AG04450 (cell line): ENCODE results near the gene UBE2C. TPM values are rescaled to one million over a fixed set of nuclear protein-coding genes. Genes with fewer than 3 reads are reported as not detected.

Experiments used
- CTCF ChIA-PET: fragments of 300-600, 350-600 bp; formaldehyde crosslinking; extraction: SDS; loops from one replicate; lab custom pipeline; 2022; ENCODE audit warnings: antibody characterized with exemption, inconsistent platforms; lab: Charles Lee
- POLR2A ChIA-PET: fragments of 350-600 bp; formaldehyde crosslinking; extraction: SDS; loops from one replicate; lab custom pipeline; 2021; ENCODE audit warnings: antibody characterized with exemption, inconsistent platforms; lab: Yijun Ruan, JAX
- DNase-seq: peaks from one replicate; pipeline ENCODE4 v3.0.0-alpha.2; 2011; ENCODE audit warnings: low read depth, low spot score
- H3K27ac ChIP-seq: one replicate; pipeline ENCODE4 v1.5.1; 2012; ENCODE audit warnings: low read depth, low read length, control low read depth
- H3K27me3 ChIP-seq: one replicate; pipeline ENCODE4 v1.6.0; 2012; ENCODE audit warnings: low read length; ENCODE audit not compliant: control insufficient read depth, insufficient read depth
- H3K4me3 ChIP-seq: 2 replicates; pipeline ENCODE4 v1.5.1; 2011; ENCODE audit warnings: mild to moderate bottlenecking, low read depth, low read length, control low read depth
- H3K9me3 ChIP-seq: 2 replicates; pipeline ENCODE4 v1.5.1; 2012; ENCODE audit warnings: low read length; ENCODE audit not compliant: control insufficient read depth, insufficient read depth
- CTCF ChIP-seq: IDR thresholded peaks from 2 replicates; pipeline ENCODE4 v1.5.1; 2011; ENCODE audit warnings: low read depth, low read length, control low read depth, inconsistent platforms
- polyA plus RNA-seq: library from polyadenylated mRNA; depleted of rRNA; stranded (reverse); fragments of >200 nt; gene quantifications from 2 replicates; pipeline ENCODE4 v1.2.3, GENCODE V29; 2011

UBE2C gene
- polyA plus RNA-seq, 1 experiment, result 27.8 TPM

- Histone ChIP-seq H3K9me3 (no peaks in the 10 kb centered on the region), H3K4me3 (no peak overlapping the region), H3K27ac (no peak overlapping the region), H3K27me3 (no peaks in the 10 kb centered on the region)
- no peak for TF ChIP-seq CTCF
- CTCF ChIA-PET, result no interaction called here
- no peak for DNase-seq
- POLR2A ChIA-PET, result no interaction called here
Observed at GRCh38 chr20:45843506-45843905, 31.1 kb downstream of the UBE2C start.

GRCh38 chr20:45845452-45845851, 33.0 kb downstream of the UBE2C start:
- Histone ChIP-seq H3K4me3 (no peak overlapping the region), H3K27me3 (no peaks in the 10 kb centered on the region), H3K27ac (no peak overlapping the region), H3K9me3 (no peaks in the 10 kb centered on the region)
- no peak for TF ChIP-seq CTCF
- no peak for DNase-seq
- POLR2A ChIA-PET, result no interaction called here
- CTCF ChIA-PET, result no interaction called here

GRCh38 chr20:45848421-45848820, 36.0 kb downstream of the UBE2C start:
- ChIA-PET POLR2A (no interaction called here), CTCF (interaction anchor here (1.1 kb wide), 1 partner anchor 49 kb away, joined by 3 read pairs; no protein-coding TSS in a partner anchor)
- Histone ChIP-seq H3K4me3 (no peak overlapping the region), H3K9me3 (no peaks in the 10 kb centered on the region), H3K27me3 (no peaks in the 10 kb centered on the region), H3K27ac (no peak overlapping the region)
- TF ChIP-seq CTCF, result no peak
- DNase-seq, result no peak

GRCh38 chr20:45848969-45849582, 36.6 kb downstream of the UBE2C start:
- CTCF ChIA-PET, result interaction anchor here (1.1 kb wide), 1 partner anchor 50 kb away, joined by 3 read pairs; no protein-coding TSS in a partner anchor
- no peak for TF ChIP-seq CTCF

GRCh38 chr20:45850238-45850637, 37.8 kb downstream of the UBE2C start:
- no peak overlapping the region for H3K4me3 ChIP-seq
- POLR2A ChIA-PET, result no interaction called here
- no peak for TF ChIP-seq CTCF
- CTCF ChIA-PET, result interaction anchor here (0.6 kb wide), 1 partner anchor 60 kb away, joined by 5 read pairs; no protein-coding TSS in a partner anchor
- no peaks in the 10 kb centered on the region for H3K27me3 ChIP-seq
- no peaks in the 10 kb centered on the region for H3K9me3 ChIP-seq
- DNase-seq, result no peak
- no peak overlapping the region for H3K27ac ChIP-seq

More at GRCh38 chr20:45848969-45849582, 36.6 kb downstream of the UBE2C start:
- H3K27ac ChIP-seq, result no peak overlapping the region
- POLR2A ChIA-PET, result no interaction called here
- no peaks in the 10 kb centered on the region for H3K27me3 ChIP-seq
- H3K9me3 ChIP-seq, result no peaks in the 10 kb centered on the region
- DNase-seq, result no peak
- no peak overlapping the region for H3K4me3 ChIP-seq
